HepG2 (cell line): ENCODE data around the gene TNFRSF25. TPM values are rescaled to one million over a fixed set of nuclear protein-coding genes. Genes with fewer than 3 reads are reported as not detected.

ENCODE experiments used
- EEA1 ChIP-seq: sonication (generic); formaldehyde crosslinking; IDR thresholded peaks from 2 replicates; pipeline ENCODE4 v1.5.1; 2020; ENCODE audit warnings: mild to moderate bottlenecking, missing genetic modification reagents, borderline replicate concordance
- GABPA ChIP-seq, 2 experiments: IDR thresholded peaks; 2 replicates each; pipeline ENCODE4 v1.6.1; 2011 to 2016; ENCODE audit warnings: low read depth in 2 of 2, low read length in 1 of 2, missing biosample characterization in 1 of 2, missing genetic modification characterization in 1 of 2
- ISX ChIP-seq: sonication (generic); formaldehyde crosslinking; conservative IDR thresholded peaks from 2 replicates; pipeline ENCODE4 v1.5.0; 2020; ENCODE audit warnings: missing genetic modification reagents
- KDM2A ChIP-seq: sonication (generic); formaldehyde crosslinking; IDR thresholded peaks from 2 replicates; pipeline ENCODE4 v1.4.0; 2020; ENCODE audit warnings: low read depth, missing genetic modification reagents, borderline replicate concordance
- KDM5B ChIP-seq: sonication (generic); formaldehyde crosslinking; IDR thresholded peaks from 2 replicates; pipeline ENCODE4 v1.4.0; 2020; ENCODE audit warnings: missing genetic modification reagents, mild to moderate bottlenecking, borderline replicate concordance
- NONO ChIP-seq, 2 experiments: fragments of 450-650 bp in 1 of 2; sonication (generic) in 1 of 2; formaldehyde crosslinking in 1 of 2; IDR thresholded peaks in 1 of 2; conservative IDR thresholded peaks in 1 of 2; 2 replicates each; pipeline versions ENCODE4 v1.6.1 to v1.8.0; 2017 to 2022; ENCODE audit warnings: mild to moderate bottlenecking in 1 of 2, missing genetic modification reagents in 1 of 2, moderate library complexity in 1 of 2
- PTBP1 ChIP-seq: fragments of 200-400 bp; formaldehyde crosslinking; IDR thresholded peaks from 2 replicates; pipeline ENCODE4 v1.6.1; 2018; ENCODE audit warnings: low read length, low read depth; ENCODE audit not compliant: poor library complexity, severe bottlenecking
- ZNF563 ChIP-seq: sonication (generic); formaldehyde crosslinking; IDR thresholded peaks from 2 replicates; pipeline ENCODE4 v1.8.0; 2022; ENCODE audit warnings: mild to moderate bottlenecking, moderate library complexity, missing genetic modification reagents
- polyA plus RNA-seq, 8 experiments: library from polyadenylated mRNA; depleted of rRNA in 3 of 8; stranded (reverse) in 7 of 8; unstranded in 1 of 8; fragments of >200 nt; fragmentation: Illumina TruSeq in 4 of 8; extraction: Trizol in 4 of 8; gene quantifications; 2 replicates each; pipeline versions ENCODE4 v1.2.1 to v1.2.3, GENCODE V29; 2011 to 2016; ENCODE audit warnings: low read depth in 4 of 8, missing spikeins in 1 of 8, mixed read lengths in 1 of 8; ENCODE audit not compliant: insufficient read depth in 1 of 8
- total RNA-seq, 5 experiments: library from RNA; depleted of rRNA; stranded (reverse); fragments of >200 nt; fragmentation: Illumina TruSeq; extraction: Trizol; gene quantifications; 2 replicates each; pipeline ENCODE4 v1.2.3, GENCODE V29; 2016; ENCODE audit warnings: low read depth in 1 of 5
- TF ChIP-seq, protein P1 (sequence below): sonication (generic); formaldehyde crosslinking; IDR thresholded peaks from 2 replicates; pipeline ENCODE4 v1.9.0; 2022; ENCODE audit warnings: low read depth, missing genetic modification reagents
- TF ChIP-seq, protein P2 (sequence below): sonication (generic); formaldehyde crosslinking; IDR thresholded peaks from 2 replicates; pipeline ENCODE4 v1.8.0; 2022; ENCODE audit warnings: missing genetic modification reagents, mild to moderate bottlenecking, moderate library complexity, borderline replicate concordance
- TF ChIP-seq, protein P3 (sequence below): sonication (generic); formaldehyde crosslinking; IDR thresholded peaks from 2 replicates; pipeline ENCODE4 v1.4.0; 2020; ENCODE audit warnings: missing genetic modification reagents, low read depth, mild to moderate bottlenecking, borderline replicate concordance
- TF ChIP-seq, protein P4 (sequence below): sonication (generic); formaldehyde crosslinking; IDR thresholded peaks from 2 replicates; pipeline ENCODE4 v1.4.0; 2020; ENCODE audit warnings: missing genetic modification reagents
- TF ChIP-seq, protein P5 (sequence below): sonication (generic); formaldehyde crosslinking; IDR thresholded peaks from 2 replicates; pipeline ENCODE4 v1.4.0; 2020; ENCODE audit warnings: low read depth, missing genetic modification reagents

Gene TNFRSF25
- total and polyA plus RNA-seq, 2 of the 13 experiments (the other 11 are each of a cell fraction or from before 2014, with no cell fraction given): 1.4 to 1.5 TPM

DNA sequence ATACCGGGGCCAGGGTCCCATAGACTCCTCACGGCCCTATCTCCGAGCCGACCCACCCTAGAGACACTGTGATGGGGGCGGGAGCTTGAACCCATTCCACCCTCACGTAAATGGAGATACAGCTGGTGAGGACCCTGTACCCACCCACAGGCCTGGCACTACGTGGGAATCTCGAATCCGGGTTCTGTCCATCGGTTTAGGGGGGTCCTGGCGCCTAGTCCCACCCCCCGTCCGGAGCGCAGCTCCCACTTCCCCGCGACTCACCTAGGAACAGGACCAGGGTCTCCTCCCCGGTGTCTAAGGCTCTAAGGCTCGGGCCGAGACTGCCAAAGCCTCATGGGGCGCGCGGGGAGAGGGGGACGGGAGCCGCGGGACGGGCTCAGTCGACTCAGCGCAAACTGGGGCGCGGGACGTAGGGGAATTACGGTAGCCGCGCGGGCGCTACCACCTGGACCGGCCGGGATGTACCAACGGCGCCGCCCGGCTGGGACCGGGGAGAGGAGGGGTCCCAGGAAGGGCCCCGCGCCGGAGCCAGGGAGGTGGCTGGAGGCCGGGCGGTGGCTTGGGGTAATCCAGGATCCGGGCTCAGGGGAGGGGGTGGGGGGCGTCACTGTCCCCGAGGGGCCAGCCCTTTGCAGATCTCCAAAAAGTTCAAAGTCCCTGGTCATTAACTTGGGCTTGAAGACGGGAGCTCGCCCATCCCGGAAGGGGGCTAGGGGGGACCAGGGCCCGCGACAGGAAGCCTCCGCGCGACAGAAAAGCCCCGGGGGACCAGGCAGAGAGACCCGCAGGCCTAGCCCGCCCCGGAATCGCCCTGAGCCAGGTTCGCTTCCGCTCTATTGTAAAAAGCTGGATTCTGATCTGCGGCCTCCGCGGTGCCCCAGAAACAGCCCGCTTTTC is 24.5 kb upstream of the TNFRSF25 start (continued):
- TF ChIP-seq, protein P1, sequence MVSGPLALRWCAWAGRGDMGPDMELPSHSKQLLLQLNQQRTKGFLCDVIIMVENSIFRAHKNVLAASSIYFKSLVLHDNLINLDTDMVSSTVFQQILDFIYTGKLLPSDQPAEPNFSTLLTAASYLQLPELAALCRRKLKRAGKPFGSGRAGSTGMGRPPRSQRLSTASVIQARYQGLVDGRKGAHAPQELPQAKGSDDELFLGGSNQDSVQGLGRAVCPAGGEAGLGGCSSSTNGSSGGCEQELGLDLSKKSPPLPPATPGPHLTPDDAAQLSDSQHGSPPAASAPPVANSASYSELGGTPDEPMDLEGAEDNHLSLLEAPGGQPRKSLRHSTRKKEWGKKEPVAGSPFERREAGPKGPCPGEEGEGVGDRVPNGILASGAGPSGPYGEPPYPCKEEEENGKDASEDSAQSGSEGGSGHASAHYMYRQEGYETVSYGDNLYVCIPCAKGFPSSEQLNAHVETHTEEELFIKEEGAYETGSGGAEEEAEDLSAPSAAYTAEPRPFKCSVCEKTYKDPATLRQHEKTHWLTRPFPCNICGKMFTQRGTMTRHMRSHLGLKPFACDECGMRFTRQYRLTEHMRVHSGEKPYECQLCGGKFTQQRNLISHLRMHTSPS (CRISPR knock-in tag): no peak; the same call in 1 of the 2 replicates
- TF ChIP-seq PTBP1 (no peak), ISX (no peak), ZNF563 (CRISPR knock-in tag) (peak; percentile 68; the same call in 1 of the 2 replicates), NONO (IDR thresholded peaks at IDR 0.05) (no peak), NONO (CRISPR knock-in tag; conservative IDR thresholded peaks at IDR 0.05) (0 out of 2 replicates have a peak, but pooled peaks have one; percentile 38), GABPA (IDR thresholded peaks at IDR 0.05; ENCODE audit: low read depth, low read length) (peak; percentile 44), GABPA (CRISPR knock-in tag; IDR thresholded peaks at IDR 0.05; ENCODE audit: low read depth) (peak; percentile 65; the same call in 1 of the 2 replicates), KDM2A (CRISPR knock-in tag) (peak; percentile 54), EEA1 (CRISPR knock-in tag) (0 out of 2 replicates have a peak, but pooled peaks have one; percentile 39), KDM5B (CRISPR knock-in tag) (peak; percentile 75; the same call in 1 of the 2 replicates)
- TF ChIP-seq, protein P2, sequence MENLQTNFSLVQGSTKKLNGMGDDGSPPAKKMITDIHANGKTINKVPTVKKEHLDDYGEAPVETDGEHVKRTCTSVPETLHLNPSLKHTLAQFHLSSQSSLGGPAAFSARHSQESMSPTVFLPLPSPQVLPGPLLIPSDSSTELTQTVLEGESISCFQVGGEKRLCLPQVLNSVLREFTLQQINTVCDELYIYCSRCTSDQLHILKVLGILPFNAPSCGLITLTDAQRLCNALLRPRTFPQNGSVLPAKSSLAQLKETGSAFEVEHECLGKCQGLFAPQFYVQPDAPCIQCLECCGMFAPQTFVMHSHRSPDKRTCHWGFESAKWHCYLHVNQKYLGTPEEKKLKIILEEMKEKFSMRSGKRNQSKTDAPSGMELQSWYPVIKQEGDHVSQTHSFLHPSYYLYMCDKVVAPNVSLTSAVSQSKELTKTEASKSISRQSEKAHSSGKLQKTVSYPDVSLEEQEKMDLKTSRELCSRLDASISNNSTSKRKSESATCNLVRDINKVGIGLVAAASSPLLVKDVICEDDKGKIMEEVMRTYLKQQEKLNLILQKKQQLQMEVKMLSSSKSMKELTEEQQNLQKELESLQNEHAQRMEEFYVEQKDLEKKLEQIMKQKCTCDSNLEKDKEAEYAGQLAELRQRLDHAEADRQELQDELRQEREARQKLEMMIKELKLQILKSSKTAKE: 0 out of 2 replicates have a peak, but pooled peaks have one; percentile 31
- TF ChIP-seq, protein P3, sequence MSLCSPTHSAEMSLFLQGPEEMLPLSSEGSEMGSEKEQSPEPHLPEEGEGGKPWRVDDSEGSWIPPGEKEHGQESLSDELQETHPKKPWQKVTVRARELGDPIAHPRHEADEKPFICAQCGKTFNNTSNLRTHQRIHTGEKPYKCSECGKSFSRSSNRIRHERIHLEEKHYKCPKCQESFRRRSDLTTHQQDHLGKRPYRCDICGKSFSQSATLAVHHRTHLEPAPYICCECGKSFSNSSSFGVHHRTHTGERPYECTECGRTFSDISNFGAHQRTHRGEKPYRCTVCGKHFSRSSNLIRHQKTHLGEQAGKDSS (CRISPR knock-in tag): peak; percentile 77; the same call in 1 of the 2 replicates
- TF ChIP-seq, protein P4, sequence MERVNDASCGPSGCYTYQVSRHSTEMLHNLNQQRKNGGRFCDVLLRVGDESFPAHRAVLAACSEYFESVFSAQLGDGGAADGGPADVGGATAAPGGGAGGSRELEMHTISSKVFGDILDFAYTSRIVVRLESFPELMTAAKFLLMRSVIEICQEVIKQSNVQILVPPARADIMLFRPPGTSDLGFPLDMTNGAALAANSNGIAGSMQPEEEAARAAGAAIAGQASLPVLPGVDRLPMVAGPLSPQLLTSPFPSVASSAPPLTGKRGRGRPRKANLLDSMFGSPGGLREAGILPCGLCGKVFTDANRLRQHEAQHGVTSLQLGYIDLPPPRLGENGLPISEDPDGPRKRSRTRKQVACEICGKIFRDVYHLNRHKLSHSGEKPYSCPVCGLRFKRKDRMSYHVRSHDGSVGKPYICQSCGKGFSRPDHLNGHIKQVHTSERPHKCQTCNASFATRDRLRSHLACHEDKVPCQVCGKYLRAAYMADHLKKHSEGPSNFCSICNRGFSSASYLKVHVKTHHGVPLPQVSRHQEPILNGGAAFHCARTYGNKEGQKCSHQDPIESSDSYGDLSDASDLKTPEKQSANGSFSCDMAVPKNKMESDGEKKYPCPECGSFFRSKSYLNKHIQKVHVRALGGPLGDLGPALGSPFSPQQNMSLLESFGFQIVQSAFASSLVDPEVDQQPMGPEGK: peak; percentile 71
- TF ChIP-seq, protein P5, sequence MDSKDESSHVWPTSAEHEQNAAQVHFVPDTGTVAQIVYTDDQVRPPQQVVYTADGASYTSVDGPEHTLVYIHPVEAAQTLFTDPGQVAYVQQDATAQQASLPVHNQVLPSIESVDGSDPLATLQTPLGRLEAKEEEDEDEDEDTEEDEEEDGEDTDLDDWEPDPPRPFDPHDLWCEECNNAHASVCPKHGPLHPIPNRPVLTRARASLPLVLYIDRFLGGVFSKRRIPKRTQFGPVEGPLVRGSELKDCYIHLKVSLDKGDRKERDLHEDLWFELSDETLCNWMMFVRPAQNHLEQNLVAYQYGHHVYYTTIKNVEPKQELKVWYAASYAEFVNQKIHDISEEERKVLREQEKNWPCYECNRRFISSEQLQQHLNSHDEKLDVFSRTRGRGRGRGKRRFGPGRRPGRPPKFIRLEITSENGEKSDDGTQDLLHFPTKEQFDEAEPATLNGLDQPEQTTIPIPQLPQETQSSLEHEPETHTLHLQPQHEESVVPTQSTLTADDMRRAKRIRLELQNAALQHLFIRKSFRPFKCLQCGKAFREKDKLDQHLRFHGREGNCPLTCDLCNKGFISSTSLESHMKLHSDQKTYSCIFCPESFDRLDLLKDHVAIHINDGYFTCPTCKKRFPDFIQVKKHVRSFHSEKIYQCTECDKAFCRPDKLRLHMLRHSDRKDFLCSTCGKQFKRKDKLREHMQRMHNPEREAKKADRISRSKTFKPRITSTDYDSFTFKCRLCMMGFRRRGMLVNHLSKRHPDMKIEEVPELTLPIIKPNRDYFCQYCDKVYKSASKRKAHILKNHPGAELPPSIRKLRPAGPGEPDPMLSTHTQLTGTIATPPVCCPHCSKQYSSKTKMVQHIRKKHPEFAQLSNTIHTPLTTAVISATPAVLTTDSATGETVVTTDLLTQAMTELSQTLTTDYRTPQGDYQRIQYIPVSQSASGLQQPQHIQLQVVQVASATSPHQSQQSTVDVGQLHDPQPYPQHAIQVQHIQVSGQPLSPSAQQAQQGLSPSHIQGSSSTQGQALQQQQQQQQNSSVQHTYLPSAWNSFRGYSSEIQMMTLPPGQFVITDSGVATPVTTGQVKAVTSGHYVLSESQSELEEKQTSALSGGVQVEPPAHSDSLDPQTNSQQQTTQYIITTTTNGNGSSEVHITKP (CRISPR knock-in tag): peak; percentile 99
